ENCODE measurements around the gene TMEM14A. TPM values are rescaled to one million over a fixed set of nuclear protein-coding genes. Genes with fewer than 3 reads are reported as not detected.

TMEM14A gene
- total RNA-seq, 1 donor from 2014 or later: 6.6 TPM

- no peaks in the 10 kb centered on the region for H3K9me3 Mint-ChIP-seq
- no peak overlapping the region for H3K27ac Mint-ChIP-seq
- H3K4me3 Mint-ChIP-seq: no peak overlapping the region
- no peak for ATAC-seq (ENCODE audit: low read depth)
- ChIA-PET CTCF (no interaction called here), POLR2A (no interaction called here)
- H3K36me3 Mint-ChIP-seq (ENCODE audit: low read depth): no peaks in the 10 kb centered on the region
- H3K27me3 Mint-ChIP-seq: peaks cover 15% of the 10 kb centered on the region
- H3K4me1 Mint-ChIP-seq: no peaks in the 10 kb centered on the region
- no peak for TF ChIP-seq CTCF (IDR thresholded peaks at IDR 0.05)
- DNase-seq: no peak
- intact Hi-C loops (cut with micrococcal nuclease): no loop called here
These were observed 24.9 kb upstream of the TMEM14A start for GRCh38 chr6:52645976-52646375.

DNA sequence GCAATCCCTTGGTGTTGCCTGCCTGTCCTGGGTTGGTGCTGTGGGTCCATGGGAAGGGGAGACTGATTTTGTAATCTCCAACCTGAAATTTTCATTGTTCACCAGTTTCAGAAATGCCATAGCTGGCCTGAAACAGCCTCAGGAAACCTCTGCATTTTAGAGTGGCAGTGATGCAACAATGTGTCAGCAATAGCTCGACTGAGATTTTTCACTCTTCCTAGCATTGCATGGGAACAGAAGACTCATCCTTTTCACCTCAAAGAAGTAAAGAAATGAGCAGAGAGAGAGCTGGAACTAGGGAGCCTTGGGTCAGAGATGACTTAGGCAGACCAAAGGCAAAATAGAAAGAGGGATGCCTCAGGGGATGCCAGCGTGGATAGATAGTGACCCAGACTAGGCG is 23.7 kb upstream of the TMEM14A start:
- Mint-ChIP-seq H3K4me3 (no peak overlapping the region), H3K36me3 (ENCODE audit: low read depth) (no peaks in the 10 kb centered on the region), H3K4me1 (peaks cover 6% of the 10 kb centered on the region), H3K9me3 (no peaks in the 10 kb centered on the region), H3K27me3 (peaks cover 15% of the 10 kb centered on the region), H3K27ac (no peak overlapping the region)
- POLR2A ChIA-PET: no interaction called here
- ATAC-seq (ENCODE audit: low read depth) (no peak), DNase-seq (no peak)
- intact Hi-C loops (cut with micrococcal nuclease): no loop called here
- no peak for TF ChIP-seq CTCF (IDR thresholded peaks at IDR 0.05)
- CTCF ChIA-PET: no interaction called here

GRCh38 chr6:52649536-52650160 is 21.3 kb upstream of the TMEM14A start:
- no peaks in the 10 kb centered on the region for H3K36me3 Mint-ChIP-seq (ENCODE audit: low read depth)
- peaks cover 29% of the 10 kb centered on the region for H3K27me3 Mint-ChIP-seq
- no peaks in the 10 kb centered on the region for H3K9me3 Mint-ChIP-seq
- intact Hi-C loops (cut with micrococcal nuclease): loop anchor here (5.0 kb wide), 1 partner anchor 32 kb away; no protein-coding TSS in a partner anchor
- ChIA-PET CTCF (interaction anchor here (0.7 to 1.1 kb wide), 3 partner anchors 14 to 26 kb away, joined by 3 to 5 read pairs (median 3); no protein-coding TSS in a partner anchor), POLR2A (no interaction called here)
- H3K4me1 Mint-ChIP-seq: peaks cover 6% of the 10 kb centered on the region
- H3K4me3 Mint-ChIP-seq: no peak overlapping the region
- DNase-seq (no peak), ATAC-seq (ENCODE audit: low read depth) (no peak)
- no peak for TF ChIP-seq CTCF (IDR thresholded peaks at IDR 0.05)
- H3K27ac Mint-ChIP-seq: no peak overlapping the region

DNA sequence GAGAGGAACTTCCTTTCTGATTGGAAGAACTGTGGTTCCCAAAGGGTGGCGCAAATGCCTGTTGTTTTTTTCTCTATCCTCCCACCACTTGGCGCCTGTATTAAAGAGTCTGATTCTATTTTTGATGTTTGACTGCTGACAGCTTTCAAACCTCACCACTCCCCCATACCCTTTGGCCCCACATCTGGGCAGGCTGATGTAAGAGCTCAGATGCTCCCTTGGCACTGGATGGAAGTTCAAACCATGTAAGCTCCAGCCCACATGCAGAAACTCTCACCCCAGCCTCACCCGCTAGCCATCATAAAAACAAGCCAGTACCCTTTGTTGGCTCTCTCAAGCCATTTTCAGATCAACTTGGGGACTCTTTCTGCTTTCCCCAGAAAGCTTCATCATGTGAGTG is 20.0 kb upstream of the TMEM14A start:
- CTCF ChIA-PET: interaction anchor here (0.8 to 3.3 kb wide), 6 partner anchors 8 to 235 kb away, joined by 3 to 55 read pairs (median 9); no protein-coding TSS in a partner anchor
- Mint-ChIP-seq H3K4me1 (peaks cover 6% of the 10 kb centered on the region), H3K9me3 (no peaks in the 10 kb centered on the region), H3K4me3 (no peak overlapping the region), H3K27ac (no peak overlapping the region), H3K27me3 (peaks cover 28% of the 10 kb centered on the region), H3K36me3 (ENCODE audit: low read depth) (no peaks in the 10 kb centered on the region)
- no peak for DNase-seq
- TF ChIP-seq CTCF (IDR thresholded peaks at IDR 0.05): no peak
- POLR2A ChIA-PET: interaction anchor here (1.5 kb wide), 1 partner anchor 73 kb away, joined by 3 read pairs; no protein-coding TSS in a partner anchor
- no peak for ATAC-seq (ENCODE audit: low read depth)
- intact Hi-C loops (cut with micrococcal nuclease): loop anchor here (5.0 kb wide), 1 partner anchor 34 kb away; no protein-coding TSS in a partner anchor

DNA sequence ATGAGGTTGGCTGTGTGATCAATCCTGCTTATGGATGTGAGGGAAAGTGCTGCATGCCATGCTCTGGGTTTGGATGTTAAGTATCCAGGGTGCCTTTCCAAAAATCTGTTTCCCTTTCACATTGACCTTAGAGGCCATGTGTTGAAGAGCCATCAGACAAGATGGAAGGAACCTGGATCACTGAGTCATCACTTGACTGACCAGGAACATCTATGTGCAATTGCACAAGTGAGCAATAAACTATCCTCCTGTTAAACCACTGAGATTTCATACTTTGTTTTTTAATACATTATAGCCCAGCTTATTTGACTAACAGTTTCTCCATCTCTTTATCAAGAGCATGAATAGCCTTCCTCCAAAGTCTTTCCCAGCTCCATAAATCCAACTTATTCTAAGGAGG is 17.8 kb upstream of the TMEM14A start:
- ChIA-PET POLR2A (no interaction called here), CTCF (interaction anchor here (1.1 to 3.3 kb wide), 5 partner anchors 9 to 234 kb away, joined by 3 to 55 read pairs (median 4); partner anchors contain the start of gene EFHC1)
- DNase-seq (no peak), ATAC-seq (ENCODE audit: low read depth) (no peak)
- no peaks in the 10 kb centered on the region for H3K9me3 Mint-ChIP-seq
- intact Hi-C loops (cut with micrococcal nuclease): loop anchor here (2.0 to 5.0 kb wide), 2 partner anchors 18 to 36 kb away; partner anchors contain the start of gene TMEM14A
- TF ChIP-seq CTCF (IDR thresholded peaks at IDR 0.05): no peak
- H3K27ac Mint-ChIP-seq: no peak overlapping the region
- H3K27me3 Mint-ChIP-seq: peaks cover 24% of the 10 kb centered on the region
- H3K36me3 Mint-ChIP-seq (ENCODE audit: low read depth): no peaks in the 10 kb centered on the region
- H3K4me1 Mint-ChIP-seq: peaks cover 6% of the 10 kb centered on the region
- no peak overlapping the region for H3K4me3 Mint-ChIP-seq
